ENCODE measurements around the gene KDM2A.
A peak's percentile ranks its signal among the peaks of the same experiment; 100 is the strongest.

The KDM2A gene

DNA sequence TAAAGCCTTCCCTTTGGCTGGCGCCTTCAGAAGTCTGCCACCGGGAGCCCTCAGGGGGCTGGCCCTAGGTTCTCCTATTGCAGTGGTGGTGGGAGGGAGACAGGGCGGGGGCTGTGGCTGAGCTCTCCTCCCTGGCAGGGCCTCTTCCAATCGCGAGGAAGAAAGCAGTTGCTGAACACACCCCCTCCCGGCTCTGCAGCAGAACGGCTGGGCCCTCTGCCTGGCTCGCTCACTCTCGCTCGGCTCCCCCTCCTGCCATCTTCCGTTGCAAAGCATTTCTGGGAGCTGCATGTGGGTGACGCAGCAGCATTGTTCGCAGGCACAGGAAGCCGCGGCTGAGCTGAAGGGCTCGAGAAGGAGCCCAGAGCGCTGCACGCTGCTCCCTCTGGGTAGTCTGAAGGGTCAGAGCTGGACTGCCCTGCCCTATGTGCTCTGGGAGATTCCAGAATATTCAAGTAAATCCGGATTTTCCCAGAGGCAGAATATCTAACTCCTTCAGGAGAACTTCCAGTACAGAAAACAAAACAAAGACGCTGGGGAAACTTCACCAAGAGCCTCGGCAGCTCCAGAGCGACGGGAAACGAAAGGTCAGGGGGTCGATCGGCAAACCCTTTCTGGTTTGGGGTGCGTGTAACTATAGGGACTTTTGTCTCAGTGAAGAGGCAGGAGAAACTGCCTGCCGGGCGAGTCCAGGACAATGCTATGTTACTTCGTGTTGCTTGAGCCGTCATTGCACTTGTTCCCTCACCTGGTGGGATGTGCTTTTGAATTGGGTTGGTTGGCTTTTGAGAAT lies 120.9 kb downstream of the KDM2A start:
- DNase-seq, result peak; percentile 98

DNA sequence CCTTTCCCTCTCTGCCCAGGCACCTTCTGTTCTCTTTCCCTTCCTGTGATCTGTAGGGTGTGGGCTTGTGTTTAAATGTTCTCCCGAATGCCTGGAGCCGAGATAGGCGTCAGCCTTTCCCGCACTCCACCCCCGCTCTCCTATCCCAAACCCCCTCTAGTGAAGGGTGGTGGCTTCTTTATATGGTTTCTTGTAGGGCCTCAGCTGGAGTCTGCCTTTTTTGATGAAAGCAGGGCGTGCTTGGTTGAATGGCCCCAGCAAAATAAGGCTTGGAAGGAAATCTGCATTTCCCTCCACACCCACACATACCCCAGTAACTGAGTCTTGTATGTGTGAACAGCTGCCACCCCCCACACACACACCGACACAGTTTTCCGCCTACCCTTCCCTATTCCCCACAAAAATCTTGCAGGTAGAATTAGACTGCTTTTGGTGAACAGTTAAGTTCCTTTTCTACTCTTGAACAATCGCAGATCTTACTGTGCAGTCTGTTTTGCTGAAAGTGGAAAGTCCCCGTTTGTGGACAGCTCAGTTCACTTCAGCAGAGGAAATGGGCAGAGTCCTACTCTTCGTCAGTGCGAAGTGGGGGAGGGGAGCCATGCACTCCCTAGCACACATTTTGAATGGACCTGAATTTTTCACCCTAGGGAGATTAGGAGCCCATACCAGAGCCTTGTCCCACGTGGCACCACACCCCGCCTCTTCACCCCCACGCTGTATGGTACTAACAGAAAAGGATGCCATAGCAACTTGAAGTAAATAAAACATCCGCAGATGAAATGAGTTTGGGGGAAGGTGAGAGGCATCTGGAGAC lies 121.7 kb downstream of the KDM2A start:
- peak; percentile 83 for DNase-seq

DNA sequence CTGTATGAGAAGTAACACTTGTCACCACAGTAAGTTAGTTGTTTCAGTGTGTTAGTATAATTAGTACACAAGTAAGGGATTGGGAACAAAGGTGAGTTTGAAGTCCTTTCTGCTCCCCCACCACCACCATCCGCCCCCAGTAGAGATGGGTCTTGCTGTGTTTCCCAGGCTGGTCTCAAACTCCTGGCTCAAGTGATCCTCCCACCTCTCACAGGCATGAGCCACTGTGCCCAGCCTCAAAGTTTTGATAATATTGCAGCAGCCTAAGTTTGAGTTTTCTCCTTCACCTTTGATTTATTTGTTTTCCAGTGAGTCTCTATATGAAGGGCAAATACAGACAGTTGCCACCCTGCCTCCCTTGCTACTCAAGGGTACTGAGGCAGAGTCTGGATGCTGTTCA lies 123.5 kb downstream of the KDM2A start:
- DNase-seq, result no peak

DNA sequence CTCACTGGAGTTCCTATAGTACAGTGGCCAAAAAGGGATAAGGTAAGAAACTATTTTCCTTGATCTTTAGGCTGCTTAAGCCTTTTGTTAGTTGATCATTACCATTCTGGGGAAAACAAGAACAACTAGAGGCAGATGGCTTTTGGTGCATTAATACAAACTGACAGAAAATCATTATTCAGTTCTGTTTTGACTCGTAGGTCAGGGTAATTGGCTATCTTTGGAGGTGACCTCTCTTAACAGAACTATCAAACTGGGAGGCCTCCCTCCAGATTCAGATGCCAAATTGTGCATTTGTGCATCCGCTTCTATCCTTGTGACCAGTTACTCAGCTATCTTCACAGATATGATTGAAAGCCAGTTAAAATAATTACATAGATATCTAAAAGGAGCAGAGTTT lies 124.0 kb downstream of the KDM2A start:
- DNase-seq, result no peak

DNA sequence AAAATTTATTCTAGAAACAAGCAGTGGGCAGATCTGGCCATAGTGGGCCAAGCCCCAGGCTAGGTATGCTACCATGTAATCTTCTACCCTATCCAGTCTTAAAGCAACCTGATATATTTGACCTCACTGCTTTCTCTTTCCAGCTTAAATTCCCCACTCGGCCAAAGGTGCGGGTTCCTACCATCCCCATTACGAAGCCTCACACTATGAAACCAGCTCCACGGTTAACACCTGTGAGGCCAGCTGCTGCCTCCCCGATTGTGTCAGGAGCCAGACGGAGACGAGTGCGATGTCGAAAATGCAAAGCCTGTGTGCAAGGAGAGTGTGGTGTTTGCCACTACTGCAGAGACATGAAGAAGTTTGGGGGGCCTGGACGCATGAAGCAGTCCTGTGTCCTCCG lies 126.0 kb downstream of the KDM2A start:
- no peak for DNase-seq

DNA sequence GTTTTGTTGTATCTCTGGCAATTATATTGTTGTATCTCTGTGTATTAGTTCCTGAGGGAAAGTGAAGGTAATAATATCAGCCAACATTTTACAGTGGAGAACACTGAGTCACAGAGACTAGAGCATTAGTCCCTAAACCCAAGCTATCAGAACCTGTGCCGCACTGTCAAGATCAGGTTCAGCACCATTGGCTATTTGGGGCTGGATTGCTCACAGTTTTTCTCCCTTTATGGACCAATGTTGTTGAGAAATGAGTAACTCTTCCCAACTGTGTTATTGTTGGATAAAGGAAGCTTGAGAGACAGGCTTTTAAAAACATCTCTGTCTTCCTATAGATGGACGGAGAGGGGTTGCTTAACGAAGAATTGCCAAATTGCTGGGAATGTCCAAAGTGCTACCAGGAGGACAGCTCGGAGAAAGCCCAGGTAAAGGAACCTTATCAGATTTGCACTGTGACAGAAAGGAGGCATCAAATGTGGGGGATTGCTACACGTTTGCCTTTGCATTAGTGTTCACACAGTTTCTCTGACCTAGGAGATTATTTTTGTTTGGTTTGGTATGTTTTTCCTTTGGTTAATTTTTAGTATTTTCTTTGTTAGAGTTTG lies 129.0 kb downstream of the KDM2A start:
- no peak for DNase-seq

DNA sequence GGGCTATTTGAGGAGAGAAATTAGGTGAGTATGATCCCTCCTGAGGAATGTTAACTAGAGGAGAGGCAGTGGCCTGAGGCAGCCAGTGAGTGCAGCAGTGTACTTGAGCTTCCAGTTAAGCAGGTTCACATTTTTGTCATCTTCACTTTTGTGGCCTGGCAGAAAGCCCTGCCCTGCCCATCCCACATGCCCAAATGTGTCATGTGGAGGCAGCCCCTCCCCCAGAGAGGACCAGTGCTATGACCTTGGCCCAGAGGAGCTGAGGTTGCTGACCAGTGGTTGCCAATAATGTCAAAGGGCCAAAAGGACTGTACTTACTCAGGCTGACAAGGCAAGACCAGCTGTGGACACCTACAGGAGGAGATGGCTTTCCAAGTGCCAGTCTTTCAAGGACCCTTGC lies 129.6 kb downstream of the KDM2A start:
- no peak for DNase-seq

DNA sequence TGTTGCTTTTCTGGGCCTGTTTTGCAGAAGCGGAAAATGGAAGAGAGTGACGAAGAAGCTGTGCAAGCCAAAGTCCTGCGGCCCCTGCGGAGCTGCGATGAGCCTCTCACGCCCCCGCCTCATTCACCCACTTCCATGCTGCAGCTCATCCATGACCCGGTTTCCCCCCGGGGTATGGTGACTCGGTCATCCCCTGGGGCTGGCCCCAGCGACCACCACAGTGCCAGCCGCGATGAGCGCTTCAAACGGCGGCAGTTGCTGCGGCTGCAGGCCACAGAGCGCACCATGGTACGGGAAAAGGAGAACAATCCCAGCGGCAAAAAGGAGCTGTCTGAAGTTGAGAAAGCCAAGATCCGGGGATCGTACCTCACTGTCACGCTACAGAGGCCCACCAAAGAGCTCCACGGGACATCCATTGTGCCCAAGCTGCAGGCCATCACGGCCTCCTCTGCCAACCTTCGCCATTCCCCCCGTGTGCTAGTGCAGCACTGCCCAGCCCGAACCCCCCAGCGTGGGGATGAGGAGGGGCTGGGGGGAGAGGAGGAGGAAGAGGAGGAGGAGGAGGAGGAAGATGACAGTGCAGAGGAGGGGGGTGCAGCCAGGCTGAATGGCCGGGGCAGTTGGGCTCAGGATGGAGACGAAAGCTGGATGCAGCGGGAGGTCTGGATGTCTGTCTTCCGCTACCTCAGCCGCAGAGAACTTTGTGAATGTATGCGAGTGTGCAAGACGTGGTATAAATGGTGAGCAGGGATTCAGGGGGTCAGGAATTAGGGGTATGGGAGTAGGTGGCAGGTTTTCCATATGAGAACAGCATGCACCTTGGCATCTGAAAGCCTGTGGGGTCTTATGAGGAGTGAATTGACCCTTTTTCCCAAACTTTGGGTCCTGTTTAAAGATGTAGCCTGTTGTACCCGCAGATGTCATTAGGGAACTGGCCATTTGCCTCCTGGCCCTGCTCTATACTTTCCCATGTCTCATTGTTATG lies 131.3 kb downstream of the KDM2A start:
- DNase-seq, result no peak

DNA sequence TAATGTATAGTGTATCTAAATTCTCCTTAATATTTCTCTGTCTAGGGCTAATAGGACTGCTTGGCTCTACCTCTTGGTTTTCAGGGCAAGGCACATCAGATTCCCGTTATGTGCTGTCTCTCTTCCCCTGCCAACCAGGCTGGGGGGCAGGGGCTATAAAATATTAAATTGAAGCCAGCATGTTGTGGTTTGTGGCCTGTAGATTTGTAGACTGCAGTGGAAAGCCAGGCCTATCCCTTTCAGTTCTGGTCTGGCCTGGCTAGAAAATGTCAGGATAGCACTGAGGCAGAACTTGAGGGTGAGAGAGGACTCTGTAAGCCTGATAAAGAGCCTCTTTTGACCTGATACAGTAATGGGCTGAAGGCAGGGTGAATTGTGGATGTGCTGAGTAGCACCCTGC lies 132.8 kb downstream of the KDM2A start:
- DNase-seq, result no peak

DNA sequence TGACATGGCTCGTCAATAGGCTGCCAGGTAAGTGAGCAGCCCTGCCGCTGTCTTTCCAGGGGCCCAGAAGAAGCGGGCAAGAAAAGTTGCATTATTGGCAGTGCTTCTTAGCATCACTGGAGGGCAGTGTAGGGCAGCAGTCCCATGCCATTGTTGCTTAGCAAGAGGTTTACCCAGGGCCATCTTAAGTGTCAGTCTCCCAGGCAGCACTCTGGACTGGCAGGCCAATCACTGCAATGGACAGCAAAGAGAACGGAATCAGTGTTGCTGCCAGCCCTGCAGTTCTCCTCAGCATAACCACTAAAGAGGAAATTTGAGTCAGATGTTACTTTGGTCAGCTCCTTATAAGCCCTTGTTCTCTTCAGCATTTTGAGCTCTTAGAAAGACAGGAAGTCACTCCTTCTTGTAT lies 133.8 kb downstream of the KDM2A start:
- peak; percentile 44 for DNase-seq

DNA sequence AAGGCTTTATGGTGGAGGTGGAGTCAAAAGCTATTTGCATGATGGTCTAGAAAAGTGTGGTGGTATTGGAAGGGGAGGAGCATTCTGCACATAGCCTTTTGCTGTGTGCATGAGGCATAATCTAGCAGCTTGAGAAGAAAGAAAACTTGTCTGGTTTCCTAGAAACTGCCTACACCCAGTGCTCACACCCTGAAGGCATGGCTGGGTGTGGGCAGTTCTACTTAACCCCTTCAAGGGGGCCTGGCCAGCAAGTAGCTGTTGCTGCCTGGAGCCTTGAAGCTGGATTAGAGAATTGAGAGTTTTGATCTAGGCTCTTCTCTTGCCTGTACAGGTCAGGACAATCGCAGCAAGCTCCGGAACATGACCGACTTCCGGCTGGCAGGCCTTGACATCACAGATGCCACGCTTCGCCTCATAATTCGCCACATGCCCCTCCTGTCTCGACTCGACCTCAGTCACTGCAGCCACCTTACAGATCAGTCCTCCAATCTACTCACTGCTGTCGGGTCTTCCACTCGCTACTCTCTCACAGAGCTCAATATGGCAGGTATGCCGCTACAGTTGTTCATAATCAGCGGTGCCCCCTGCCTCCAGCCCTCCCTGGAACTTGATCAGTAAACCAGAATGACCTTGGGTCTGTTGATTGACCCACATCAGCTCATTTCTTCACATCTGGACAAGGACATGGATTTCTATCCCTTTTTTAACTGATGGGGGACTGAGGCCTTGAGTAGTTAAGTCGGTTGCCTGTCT lies 135.0 kb downstream of the KDM2A start:
- DNase-seq, result no peak

DNA sequence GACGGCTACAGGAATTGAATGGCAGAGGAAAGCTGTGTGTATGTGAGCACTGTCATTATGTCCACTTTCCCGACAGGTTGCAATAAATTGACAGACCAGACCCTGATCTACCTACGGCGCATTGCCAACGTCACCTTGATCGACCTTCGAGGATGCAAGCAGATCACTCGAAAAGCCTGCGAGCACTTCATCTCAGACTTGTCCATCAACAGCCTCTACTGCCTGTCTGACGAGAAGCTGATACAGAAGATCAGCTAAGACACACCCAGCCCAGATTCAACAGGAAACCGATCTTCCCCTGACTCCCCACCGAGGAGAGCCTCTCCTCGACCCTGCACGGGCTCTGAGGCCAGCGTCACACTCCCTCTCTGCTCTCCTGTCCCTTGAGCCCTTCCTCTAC lies 135.7 kb downstream of the KDM2A start:
- no peak for DNase-seq

DNA sequence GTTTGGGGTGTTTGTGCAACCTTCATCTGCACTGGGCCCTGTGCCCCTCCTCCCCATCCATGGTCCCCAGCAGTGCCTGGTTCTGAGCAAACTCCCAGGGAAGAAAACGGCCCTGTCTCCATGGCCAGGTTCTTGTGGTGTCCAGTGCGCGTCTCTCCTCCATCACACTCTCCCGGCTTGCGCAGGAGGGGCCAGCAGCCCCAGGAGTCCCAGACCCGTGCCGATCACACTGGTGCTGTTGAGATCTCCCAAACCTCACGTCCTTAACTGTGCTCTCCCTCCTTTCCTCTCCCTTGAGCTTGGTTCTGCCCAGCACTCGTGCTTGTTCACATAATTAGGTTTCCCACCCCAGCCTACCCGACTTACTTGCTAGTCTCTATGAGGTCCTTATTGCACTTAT lies 136.3 kb downstream of the KDM2A start:
- no peak for DNase-seq

DNA sequence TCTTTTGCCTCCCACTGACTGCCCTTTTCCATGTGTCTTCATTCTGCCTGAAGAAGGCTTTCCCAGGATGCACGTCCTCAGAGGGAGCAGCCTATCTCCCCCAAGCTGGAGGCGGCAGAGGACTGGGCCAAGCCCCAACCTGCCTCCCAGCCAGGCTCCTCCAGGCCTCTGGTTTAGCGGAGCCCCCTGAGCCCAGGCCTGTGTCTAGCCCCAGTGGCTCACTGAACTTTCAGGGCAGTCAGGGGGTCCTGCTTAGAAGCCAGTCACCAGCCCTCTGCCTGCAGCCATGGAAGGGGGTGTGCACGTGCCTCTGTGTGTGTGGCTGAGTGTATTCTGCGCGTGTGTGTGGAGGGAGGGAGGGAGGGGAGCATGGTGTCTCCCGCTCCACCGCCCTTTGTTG lies 136.8 kb downstream of the KDM2A start:
- no peak for DNase-seq

DNA sequence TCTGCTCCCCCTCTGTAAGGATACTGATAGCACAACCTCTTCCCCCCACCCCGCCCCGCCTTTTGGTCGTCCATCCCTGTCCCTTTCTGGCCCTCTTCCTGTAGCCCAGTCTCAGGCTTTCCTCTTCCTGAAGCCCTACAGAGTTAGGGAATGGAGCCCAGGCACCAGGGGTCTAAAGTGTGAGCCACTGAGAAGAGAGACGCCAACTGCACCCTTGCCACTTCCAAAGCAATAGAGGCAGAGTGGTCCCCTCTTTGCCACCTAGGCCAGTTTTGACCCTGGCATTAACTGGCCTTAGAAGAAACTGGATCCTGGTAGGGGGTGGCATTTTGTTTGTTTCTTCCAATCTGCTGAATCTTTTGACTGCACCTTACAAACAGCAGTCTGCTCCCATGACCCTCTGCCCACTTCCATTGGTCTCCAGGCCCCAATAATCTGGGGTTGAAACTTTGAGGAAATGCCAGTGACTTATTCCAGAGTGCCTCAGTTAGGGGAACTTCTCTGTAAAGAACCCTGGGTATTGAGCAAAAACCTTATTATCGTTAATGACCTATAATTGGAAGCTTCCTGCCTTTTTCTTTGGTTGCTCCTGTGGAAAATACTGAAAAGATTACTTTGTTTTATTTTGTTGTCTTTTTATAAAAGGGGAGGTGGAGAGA lies 137.5 kb downstream of the KDM2A start:
- no peak for DNase-seq

DNA sequence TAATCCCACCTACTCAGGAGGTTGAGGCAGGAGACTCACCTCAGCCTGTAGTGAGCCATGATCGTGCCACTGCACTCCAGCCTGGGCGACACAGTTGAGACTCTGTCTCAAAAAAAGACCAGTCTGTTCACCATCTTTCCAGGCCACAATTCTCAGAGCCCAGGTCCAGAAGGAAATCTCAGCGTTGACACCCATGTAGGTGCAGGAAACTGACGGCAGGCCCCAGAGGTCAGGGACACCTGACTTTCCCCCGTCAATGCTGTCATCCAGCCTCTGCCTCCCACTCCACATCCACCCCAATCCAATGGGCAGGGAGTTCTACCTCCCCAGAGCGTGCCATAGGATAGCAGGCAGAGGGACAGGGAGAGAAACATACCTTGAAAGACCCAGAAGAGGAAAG lies 141.3 kb downstream of the KDM2A start:
- DNase-seq, result no peak

DNA sequence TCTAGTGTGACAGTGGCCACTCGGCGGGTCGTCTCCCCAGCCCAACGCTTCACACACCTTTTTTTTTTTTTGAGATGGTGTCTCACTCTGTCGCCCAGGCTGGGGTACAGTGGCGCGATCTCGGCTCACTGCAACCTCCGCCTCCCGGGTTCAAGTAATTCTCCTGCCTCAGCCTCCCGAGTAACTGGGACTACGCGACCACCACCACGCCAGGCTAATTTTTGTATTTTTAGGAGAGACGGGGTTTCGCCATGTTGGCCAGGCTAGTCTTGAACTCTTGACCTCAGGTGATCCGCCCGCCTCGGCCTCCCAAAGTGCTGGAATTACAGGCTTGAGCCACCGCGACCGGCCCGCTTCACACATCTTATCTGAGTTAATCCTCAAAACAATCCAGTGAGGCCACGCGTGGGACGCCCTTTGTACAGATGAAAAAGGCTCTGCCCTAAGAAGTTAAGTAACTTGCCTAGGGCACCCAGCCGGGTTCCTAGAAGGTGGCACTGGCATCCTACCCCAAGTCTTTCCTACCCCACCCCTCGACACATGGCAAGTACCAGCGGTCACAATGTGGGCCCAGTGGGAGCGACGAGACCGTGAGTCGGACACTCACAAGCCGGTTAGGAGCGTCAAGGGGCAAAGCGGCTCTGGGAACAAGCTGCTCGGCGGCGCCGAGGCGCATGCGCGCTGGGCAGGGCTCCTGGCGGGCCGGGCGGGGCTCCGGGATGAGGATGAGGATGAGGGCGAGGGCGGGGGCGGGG lies 142.0 kb downstream of the KDM2A start:
- DNase-seq, result peak; percentile 70

DNA sequence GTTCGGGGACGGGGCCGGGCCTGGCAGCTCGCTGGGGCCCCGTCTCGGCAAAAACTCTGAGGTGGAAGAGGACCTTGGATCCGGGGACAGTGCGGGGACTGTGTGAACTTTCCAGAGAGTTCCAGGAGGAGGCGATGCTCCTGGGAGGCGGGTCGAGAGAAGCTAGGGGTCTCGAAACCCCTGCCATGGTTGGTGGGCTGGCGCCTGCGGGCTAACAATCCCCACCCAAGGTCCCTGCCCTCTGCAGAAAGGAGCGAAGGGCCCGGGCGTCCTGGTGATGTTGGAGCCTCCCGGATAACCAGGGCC lies 142.5 kb downstream of the KDM2A start:
- no peak for DNase-seq

DNA sequence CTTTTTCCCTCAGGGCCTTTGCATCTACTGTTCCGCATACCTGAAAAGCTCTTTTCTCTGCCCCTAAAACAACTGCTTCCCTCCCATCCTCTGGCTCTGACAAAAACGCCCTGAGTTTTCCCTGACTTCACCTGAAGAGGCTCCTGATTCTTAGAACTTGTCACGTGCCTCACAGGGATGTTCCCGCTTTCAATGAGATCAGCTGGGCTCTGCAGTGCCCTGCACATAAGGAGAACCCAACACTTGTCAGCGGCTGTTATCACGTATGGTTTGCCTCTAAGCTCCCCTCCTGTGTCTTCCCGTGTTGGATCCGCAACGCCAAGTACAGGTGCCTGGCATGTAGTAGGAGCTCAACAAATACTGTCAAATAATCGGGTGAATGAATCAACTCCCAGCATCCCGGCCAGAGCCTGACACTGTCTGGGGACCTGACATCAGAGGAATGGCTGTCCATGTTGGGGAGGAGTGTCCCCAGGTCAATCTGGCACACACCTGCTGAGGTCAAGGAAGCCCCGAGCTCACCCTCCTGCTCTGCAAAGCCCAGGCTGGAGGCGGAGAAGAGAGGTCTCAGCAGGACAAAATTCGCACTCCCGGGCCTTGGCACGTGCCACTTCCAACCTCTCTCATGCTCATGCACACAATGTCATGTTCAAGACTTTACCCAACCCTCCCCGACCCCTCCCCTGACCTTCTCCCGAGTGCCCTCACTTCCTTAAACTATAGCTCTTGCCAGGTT lies 143.1 kb downstream of the KDM2A start:
- DNase-seq, result no peak
